Heart right ventricle (tissue), 16 donors: Measurements from ENCODE around the gene C8G. TPM values are rescaled to one million over a fixed set of nuclear protein-coding genes. Genes with fewer than 3 reads are reported as not detected.

Source experiments
- ATAC-seq, 8 donors: fragments of 200-7000 bp; cut with Tn5 transposase; one replicate each; pipeline ENCODE4 v1.9.1; 2020; ENCODE audit warnings: mild to moderate bottlenecking in 8 of 8, moderate library complexity in 8 of 8, moderate number of reproducible peaks in 1 of 8
- DNase-seq, 2 donors: peaks; one replicate each; pipeline ENCODE4 v3.0.0-alpha.2; 2020
- H3K27ac ChIP-seq, 10 donors: fragments of 200-600 bp; sonication (generic) in 2 of 10; one replicate each; pipeline versions ENCODE4 v1.5.0 to v1.8.0; 2020 to 2022; ENCODE audit warnings: mild to moderate bottlenecking in 3 of 10
- H3K27me3 ChIP-seq, 7 donors: fragments of 200-600 bp; one replicate each; pipeline ENCODE4 v1.8.0; 2021 to 2022; ENCODE audit warnings: mild to moderate bottlenecking in 2 of 7
- H3K36me3 ChIP-seq, 9 donors: fragments of 200-600 bp; sonication (generic) in 1 of 9; one replicate each; pipeline versions ENCODE4 v1.5.0 to v1.8.0; 2020 to 2022; ENCODE audit warnings: mild to moderate bottlenecking in 2 of 9
- H3K4me1 ChIP-seq, 9 donors: fragments of 200-600 bp; sonication (generic) in 1 of 9; one replicate each; pipeline versions ENCODE4 v1.5.0 to v1.8.0; 2020 to 2022; ENCODE audit warnings: mild to moderate bottlenecking in 4 of 9
- H3K4me3 ChIP-seq, 10 donors: fragments of 200-600 bp; sonication (generic) in 2 of 10; one replicate each; pipeline versions ENCODE4 v1.5.0 to v1.8.0; 2020 to 2022; ENCODE audit warnings: mild to moderate bottlenecking in 7 of 10, moderate library complexity in 2 of 10
- H3K9me3 ChIP-seq, 11 donors: fragments of 200-600 bp in 10 of 11; sonication (generic) in 2 of 11; one replicate each; pipeline versions ENCODE4 v1.5.0 to v1.8.0; 2013 to 2022; ENCODE audit warnings: mild to moderate bottlenecking in 2 of 11, control low read depth in 1 of 11, moderate library complexity in 1 of 11
- CTCF ChIP-seq, 9 donors: fragments of 200-600 bp; sonication (generic) in 2 of 9; IDR thresholded peaks; one replicate each; pipeline versions ENCODE4 v1.5.0 to v1.8.0; 2021 to 2022; ENCODE audit warnings: antibody characterized with exemption in 9 of 9, mild to moderate bottlenecking in 5 of 9, moderate library complexity in 1 of 9
- whole genome bisulfite sequencing, 2 donors: extraction: QIAGEN DNeasy Blood & Tissue Kit; methylation state at CpG; one replicate each; pipeline ENCODE4 v1.1.7; 2013; ENCODE audit warnings: inconsistent platforms in 1 of 2; 5-methylcytosine and 5-hydroxymethylcytosine counted together
- intact Hi-C, 10 donors: fragments of 100-400 bp; cut with DNase I; formaldehyde crosslinking; loops; one replicate each; pipeline versions ENCODE4 v1.11.1 to v1.14.2; 2022
- polyA plus RNA-seq, 2 donors: library from polyadenylated mRNA; stranded (reverse); fragments of 200-250 nt; gene quantifications; one replicate each; pipeline ENCODE4 v1.2.3, GENCODE V29; 2013
- total RNA-seq, 10 donors: library from RNA; stranded (reverse); fragmentation: NEBNext Ultra II Directional in 3 of 10; extraction: Animal tissue kit (Norgen Biotek cat#: 25700) in 3 of 10; gene quantifications; one replicate each; pipeline versions ENCODE4 v1.2.1 to v1.2.4, GENCODE V29; 2021 to 2023
- donor health status: Arrhythmogenic right ventricular cardiomyopathy.
- donor health status: ischemic (EF 13 %, LVEDD 7.1; RV severe dilation, severe dysfunction).
- donor health status: healthy with polysubstance abuse.
- donor health status: DM: no; HTN: yes; CAD: no.
- donor health status: DM: no; HTN: no; CAD: no.
- donor health status: ischemic (EF 25% LVEDD 6.9; RV normal size, moderate dysfunction).
- donor health status: ischemic (EF 25% LVEDD 5.7; RV mildly dilated, moderate dysfunction).
- donor health status: healthy.
- donor health status: DM: yes; HTN: yes; CAD: no.
- donor health status: Ischemic cardiomyopathy.
- donor health status: ischemic (EF 35%, LVEDD 5.7; RV mildly dilated, moderate dysfunction).
- donor health status: nonischemic (EF 11% LVEDD 7.7; RV severe dilation, severe dysfunction).
- donor health status: DM: yes; HTN: yes; CAD: no.
- donor health status: PGD.
- donor health status: ischemic (EF 29% LVEDD 5.4; RV normal size, mild dysfunction).
- donor health status: nonischemic (EF 23%, LVEDD 6.1; RV moderate dilation, normal function).

C8G gene
- total and polyA plus RNA-seq, 12 donors: 1.2 to 10.0 (median 2.2) TPM

- intact Hi-C loops: loop anchor here in 2 of 10 donors (5.0 to 10.0 kb wide), 2 partner anchors 34 to 57 kb away; partner anchors contain the start of genes EDF1 (in 1 of the 2) and TRAF2 (in 1 of the 2)
- TF ChIP-seq CTCF (IDR thresholded peaks at IDR 0.05): no peak
- Histone ChIP-seq H3K9me3 (no peaks in the 10 kb centered on the region), H3K4me3 (no peak overlapping the region), H3K27me3 (no peaks in the 10 kb centered on the region), H3K4me1 (peaks cover 20 to 55% (median 45%) of the 10 kb centered on the region in 9 donors), H3K36me3 (peaks cover 0 to 84% (median 24%) of the 10 kb centered on the region in 9 donors), H3K27ac (peak overlapping the region; percentile 46 to 87 (median 64))
- 41 to 44% methylated on average over 10 of the region's 10 CpGs for WGBS, 2 donors
- ATAC-seq (peak; percentile 39 to 83 (median 78)), DNase-seq (peak; percentile 51 to 54)
These were observed 23.3 kb upstream of the C8G start for GRCh38 chr9:136921718-136922117.

DNA sequence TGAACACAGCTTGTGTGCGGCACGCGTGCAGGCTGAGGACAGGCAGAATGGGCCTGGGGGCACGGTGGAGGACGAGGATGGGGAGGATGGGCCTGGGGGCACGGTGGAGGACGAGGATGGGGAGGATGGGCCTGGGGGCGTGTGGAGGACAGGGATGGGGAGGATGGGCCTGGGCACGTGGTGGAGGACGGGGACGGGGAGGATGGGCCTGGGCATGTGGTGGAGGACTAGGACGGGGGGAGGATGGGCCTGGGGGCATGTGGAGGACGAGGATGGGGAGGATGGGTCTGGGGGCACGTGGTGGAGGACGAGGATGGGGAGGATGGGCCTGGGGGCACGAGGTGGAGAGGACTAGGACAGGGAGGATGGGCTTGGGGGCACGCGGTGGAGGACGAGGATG is 22.5 kb upstream of the C8G start:
- no peak for TF ChIP-seq CTCF (IDR thresholded peaks at IDR 0.05)
- intact Hi-C loops: loop anchor here in 2 of 10 donors (5.0 to 10.0 kb wide), 2 partner anchors 35 to 58 kb away; partner anchors contain the start of genes EDF1 (in 1 of the 2) and TRAF2 (in 1 of the 2)

GRCh38 chr9:136923881-136924280 is 21.2 kb upstream of the C8G start:
- H3K4me1 ChIP-seq: peaks cover 30 to 76% (median 63%) of the 10 kb centered on the region in 9 donors
- no peak for DNase-seq
- peak overlapping the region in 5 of 10 donors; percentile 69 to 83 (median 72) for H3K27ac ChIP-seq
- H3K4me3 ChIP-seq: no peak overlapping the region
- 95 to 96% methylated on average over 19 of the region's 19 CpGs for WGBS, 2 donors
- no peak for TF ChIP-seq CTCF (IDR thresholded peaks at IDR 0.05)
- ATAC-seq: no peak
- peaks cover 0 to 75% (median 15%) of the 10 kb centered on the region in 9 donors for H3K36me3 ChIP-seq
- intact Hi-C loops: loop anchor here in 2 of 10 donors (5.0 to 10.0 kb wide), 2 partner anchors 37 to 59 kb away; partner anchors contain the start of genes EDF1 (in 1 of the 2) and TRAF2 (in 1 of the 2)
- no peaks in the 10 kb centered on the region for H3K27me3 ChIP-seq
- no peaks in the 10 kb centered on the region for H3K9me3 ChIP-seq

More for the DNA sequence above, 22.5 kb upstream of the C8G start:
- H3K9me3 ChIP-seq: no peaks in the 10 kb centered on the region
- H3K27me3 ChIP-seq: no peaks in the 10 kb centered on the region
- peaks cover 0 to 84% (median 15%) of the 10 kb centered on the region in 9 donors for H3K36me3 ChIP-seq
- ATAC-seq (peak in 1 of 8 donors; percentile 13), DNase-seq (no peak)
- peaks cover 24 to 63% (median 50%) of the 10 kb centered on the region in 9 donors for H3K4me1 ChIP-seq
- WGBS, 2 donors: 90 to 92% methylated on average over 17 to 19 of the region's 19 CpGs
- no peak overlapping the region for H3K4me3 ChIP-seq
- H3K27ac ChIP-seq: peak overlapping the region in 9 of 10 donors; percentile 58 to 87 (median 72)

DNA sequence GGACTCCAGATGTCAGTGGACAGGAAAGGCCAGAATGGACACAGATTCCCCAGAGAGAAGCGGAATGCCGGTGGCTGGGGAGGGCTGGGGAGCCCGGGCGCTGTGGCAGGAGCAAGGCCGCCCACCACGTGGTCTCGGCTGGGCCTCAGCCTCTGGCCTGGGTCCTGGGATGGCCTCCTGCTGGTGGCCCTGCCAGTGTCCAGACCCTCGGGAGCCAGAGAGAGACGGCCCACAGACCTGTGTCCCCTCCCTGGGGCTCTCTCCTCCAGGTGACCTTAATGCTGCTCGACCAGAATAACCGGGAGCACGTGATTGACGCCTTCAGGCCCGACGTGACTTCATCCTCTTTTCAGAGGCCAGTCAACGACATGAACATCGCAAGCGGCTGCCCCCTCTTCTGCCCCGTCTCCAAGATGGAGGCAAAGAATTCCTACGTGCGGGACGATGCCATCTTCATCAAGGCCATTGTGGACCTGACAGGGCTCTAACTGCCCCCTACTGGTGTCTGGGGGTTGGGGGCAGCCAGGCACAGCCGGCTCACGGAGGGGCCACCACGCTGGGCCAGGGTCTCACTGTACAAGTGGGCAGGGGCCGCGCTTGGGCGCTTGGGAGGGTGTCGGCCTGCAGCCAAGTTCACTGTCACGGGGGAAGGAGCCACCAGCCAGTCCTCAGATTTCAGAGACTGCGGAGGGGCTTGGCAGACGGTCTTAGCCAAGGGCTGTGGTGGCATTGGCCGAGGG is 19.5 kb upstream of the C8G start:
- Histone ChIP-seq H3K4me1 (peaks cover 32 to 92% (median 73%) of the 10 kb centered on the region in 9 donors), H3K36me3 (peaks cover 0 to 62% (median 5%) of the 10 kb centered on the region in 9 donors), H3K9me3 (no peaks in the 10 kb centered on the region), H3K27ac (peak overlapping the region in 9 of 10 donors; percentile 12 to 83 (median 69)), H3K4me3 (no peak overlapping the region), H3K27me3 (no peaks in the 10 kb centered on the region)
- TF ChIP-seq CTCF (IDR thresholded peaks at IDR 0.05): peak in 3 of 9 donors; percentile 6 to 28 (median 7)
- intact Hi-C loops: loop anchor here in 5 of 10 donors (5.0 to 10.0 kb wide), 3 partner anchors 38 to 78 kb away; partner anchors contain the start of genes PHPT1 (in 3 of the 5), TRAF2 (in 2 of the 5) and EDF1 (in 1 of the 5)
- 58% methylated on average over 33 of the region's 33 CpGs for WGBS, 2 donors
- ATAC-seq: peak; percentile 3 to 61 (median 42)
- DNase-seq: peak; percentile 67 to 74
